Jurkat, Clone E6-1 (cell line): ENCODE data around the gene KCNK5.

Experiments used
- DNase-seq: peaks from one replicate; pipeline ENCODE4 v3.0.0-alpha.2; 2011; ENCODE audit warnings: low read depth, low spot score
- H3K4me3 ChIP-seq: 2 replicates; pipeline ENCODE4 v1.5.1; 2011; ENCODE audit warnings: mild to moderate bottlenecking, low read length, control low read depth, moderate library complexity

Gene KCNK5

GRCh38 chr6:39204160-39204495 is 25.1 kb downstream of the KCNK5 start:
- H3K4me3 ChIP-seq, result no peak overlapping the region
- no peak for DNase-seq

- no peak overlapping the region for H3K4me3 ChIP-seq
- no peak for DNase-seq
Observed at GRCh38 chr6:39203436-39204159, 25.7 kb downstream of the KCNK5 start.

- no peak overlapping the region for H3K4me3 ChIP-seq
- DNase-seq, result no peak
Observed at GRCh38 chr6:39202166-39202565, 27.1 kb downstream of the KCNK5 start.

- no peak overlapping the region for H3K4me3 ChIP-seq
- no peak for DNase-seq
Observed at GRCh38 chr6:39200498-39201020, 28.7 kb downstream of the KCNK5 start.

GRCh38 chr6:39199976-39200375 is 29.3 kb downstream of the KCNK5 start:
- no peak for DNase-seq
- no peak overlapping the region for H3K4me3 ChIP-seq

GRCh38 chr6:39199231-39199940 is 29.9 kb downstream of the KCNK5 start:
- no peak for DNase-seq
- H3K4me3 ChIP-seq, result no peak overlapping the region

- DNase-seq, result no peak
- H3K4me3 ChIP-seq, result no peak overlapping the region
Observed at GRCh38 chr6:39198528-39198927, 30.7 kb downstream of the KCNK5 start.

GRCh38 chr6:39197922-39198500 is 31.3 kb downstream of the KCNK5 start:
- DNase-seq, result no peak
- H3K4me3 ChIP-seq, result no peak overlapping the region

GRCh38 chr6:39197521-39197920 is 31.8 kb downstream of the KCNK5 start:
- no peak for DNase-seq
- no peak overlapping the region for H3K4me3 ChIP-seq

- DNase-seq, result no peak
- H3K4me3 ChIP-seq, result no peak overlapping the region
Observed at GRCh38 chr6:39196673-39197091, 32.6 kb downstream of the KCNK5 start.

GRCh38 chr6:39195792-39196385 is 33.4 kb downstream of the KCNK5 start:
- no peak overlapping the region for H3K4me3 ChIP-seq
- no peak for DNase-seq

- H3K4me3 ChIP-seq, result no peak overlapping the region
- no peak for DNase-seq
Observed at GRCh38 chr6:39194466-39194865, 34.8 kb downstream of the KCNK5 start.

GRCh38 chr6:39193201-39193791 is 36.0 kb downstream of the KCNK5 start:
- no peak for DNase-seq
- no peak overlapping the region for H3K4me3 ChIP-seq

- no peak for DNase-seq
- no peak overlapping the region for H3K4me3 ChIP-seq
Observed at GRCh38 chr6:39192736-39193135, 36.5 kb downstream of the KCNK5 start.

GRCh38 chr6:39191236-39191930 is 37.9 kb downstream of the KCNK5 start:
- no peak for DNase-seq
- H3K4me3 ChIP-seq, result no peak overlapping the region

GRCh38 chr6:39190545-39191235 is 38.6 kb downstream of the KCNK5 start:
- H3K4me3 ChIP-seq, result no peak overlapping the region
- no peak for DNase-seq

GRCh38 chr6:39189915-39190544 is 39.2 kb downstream of the KCNK5 start:
- no peak overlapping the region for H3K4me3 ChIP-seq
- DNase-seq, result no peak

- no peak overlapping the region for H3K4me3 ChIP-seq
- DNase-seq, result no peak
Observed at GRCh38 chr6:39189131-39189530, 40.1 kb downstream of the KCNK5 start.
